Measurements from ENCODE around the gene HES4.

The HES4 gene

DNA sequence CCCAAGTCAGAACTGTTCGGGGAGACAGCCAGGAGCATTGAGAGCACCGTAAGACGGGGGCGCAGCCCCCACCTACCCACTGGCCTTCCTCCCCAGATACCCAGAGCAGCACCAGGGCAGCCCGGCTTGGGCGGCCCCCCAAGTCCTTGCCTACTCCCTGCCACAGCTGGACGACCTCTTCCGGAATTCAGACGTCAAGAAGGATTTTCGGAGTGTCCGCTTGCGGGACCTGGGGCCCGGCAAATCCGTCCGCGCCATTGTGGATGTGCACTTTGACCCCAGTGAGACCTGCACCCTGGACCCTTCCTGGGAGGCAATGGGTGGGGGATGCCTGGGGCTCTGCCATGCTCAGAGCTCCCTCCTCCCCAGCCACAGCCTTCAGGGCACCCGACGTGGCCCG, 47.5 kb upstream of the HES4 start:
- Histone ChIP-seq H3K79me2 (ENCODE audit: low read length) (no peaks in the 10 kb centered on the region), H2AFZ (ENCODE audit: low read length) (no peak overlapping the region), H4K20me1 (ENCODE audit: insufficient read depth, low read length) (no peaks in the 10 kb centered on the region), H3K4me2 (ENCODE audit: low read depth, low read length) (no peak overlapping the region), H3K4me3 (ENCODE audit: low read length) (no peak overlapping the region), H3K4me1 (ENCODE audit: low read length) (no peaks in the 10 kb centered on the region), H3K9ac (ENCODE audit: low read length) (no peak overlapping the region), H3K27me3 (replicated peaks; ENCODE audit: insufficient read depth, low read length) (peaks cover 70% of the 10 kb centered on the region), H3F3A (ENCODE audit: insufficient read depth, low read length) (no peaks in the 10 kb centered on the region), H3K9me2 (replicated peaks; ENCODE audit: insufficient read depth, low read length) (no peaks in the 10 kb centered on the region), H3K36me3 (replicated peaks; ENCODE audit: insufficient read depth, low read length) (no peaks in the 10 kb centered on the region), H3K27ac (ENCODE audit: low read length) (no peak overlapping the region), H3K9me3 (replicated peaks; ENCODE audit: insufficient read depth, low read length) (no peaks in the 10 kb centered on the region)
- TF ChIP-seq, protein P1, sequence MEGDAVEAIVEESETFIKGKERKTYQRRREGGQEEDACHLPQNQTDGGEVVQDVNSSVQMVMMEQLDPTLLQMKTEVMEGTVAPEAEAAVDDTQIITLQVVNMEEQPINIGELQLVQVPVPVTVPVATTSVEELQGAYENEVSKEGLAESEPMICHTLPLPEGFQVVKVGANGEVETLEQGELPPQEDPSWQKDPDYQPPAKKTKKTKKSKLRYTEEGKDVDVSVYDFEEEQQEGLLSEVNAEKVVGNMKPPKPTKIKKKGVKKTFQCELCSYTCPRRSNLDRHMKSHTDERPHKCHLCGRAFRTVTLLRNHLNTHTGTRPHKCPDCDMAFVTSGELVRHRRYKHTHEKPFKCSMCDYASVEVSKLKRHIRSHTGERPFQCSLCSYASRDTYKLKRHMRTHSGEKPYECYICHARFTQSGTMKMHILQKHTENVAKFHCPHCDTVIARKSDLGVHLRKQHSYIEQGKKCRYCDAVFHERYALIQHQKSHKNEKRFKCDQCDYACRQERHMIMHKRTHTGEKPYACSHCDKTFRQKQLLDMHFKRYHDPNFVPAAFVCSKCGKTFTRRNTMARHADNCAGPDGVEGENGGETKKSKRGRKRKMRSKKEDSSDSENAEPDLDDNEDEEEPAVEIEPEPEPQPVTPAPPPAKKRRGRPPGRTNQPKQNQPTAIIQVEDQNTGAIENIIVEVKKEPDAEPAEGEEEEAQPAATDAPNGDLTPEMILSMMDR (IDR thresholded peaks at IDR 0.05; ENCODE audit: low read length), result no peak
- TF ChIP-seq EZH2phosphoT487 (IDR thresholded peaks at IDR 0.05; ENCODE audit: low read length) (no peak), EZH2 (optimal IDR thresholded peaks at IDR 0.05; ENCODE audit: low read depth, low read length) (no peak)
- no peak for DNase-seq

DNA sequence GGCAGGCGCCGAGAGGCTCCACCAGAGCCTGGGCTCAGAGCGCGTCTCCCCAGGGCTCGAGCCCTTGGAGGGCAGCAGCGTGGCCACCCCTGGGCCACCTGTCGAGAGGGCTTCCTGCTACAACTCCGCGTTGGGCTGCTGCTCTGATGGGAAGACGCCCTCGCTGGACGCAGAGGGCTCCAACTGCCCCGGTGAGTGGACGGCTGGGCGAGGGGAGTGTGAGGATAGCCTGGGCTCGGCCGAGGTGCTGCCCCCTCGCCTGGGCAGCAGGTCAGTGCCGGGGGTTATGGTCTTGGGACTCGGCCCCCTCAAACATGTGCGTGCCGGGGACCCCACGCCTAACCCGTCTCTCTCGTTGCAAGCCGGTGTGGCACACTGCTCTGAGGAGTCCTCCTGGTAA, 46.9 kb upstream of the HES4 start:
- H3K27me3 ChIP-seq (replicated peaks; ENCODE audit: insufficient read depth, low read length), result peaks cover 66% of the 10 kb centered on the region

DNA sequence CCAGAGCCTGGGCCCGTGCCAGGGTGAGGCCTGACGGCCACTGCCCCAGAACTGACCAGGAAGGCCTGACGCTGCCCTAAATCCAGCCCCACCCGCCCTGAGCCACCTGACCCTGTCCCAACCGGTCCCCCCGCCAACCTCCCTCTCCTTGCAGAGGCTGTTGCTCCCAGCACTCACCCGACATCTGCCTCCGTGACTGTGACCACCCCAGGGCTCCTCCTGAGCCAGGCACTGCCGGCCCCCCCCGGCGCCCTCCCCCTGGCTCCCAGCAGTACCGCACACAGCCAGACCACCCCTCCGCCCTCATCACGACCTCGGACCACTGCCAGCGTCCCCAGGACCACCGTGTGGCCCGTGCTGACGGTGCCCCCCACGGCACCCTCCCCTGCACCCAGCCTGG, 46.3 kb upstream of the HES4 start:
- H4K20me1 ChIP-seq (ENCODE audit: insufficient read depth, low read length), result no peaks in the 10 kb centered on the region
- TF ChIP-seq, protein P1 (IDR thresholded peaks at IDR 0.05; ENCODE audit: low read length), result no peak
- no peak for TF ChIP-seq EZH2phosphoT487 (IDR thresholded peaks at IDR 0.05; ENCODE audit: low read length)
- no peak for TF ChIP-seq EZH2 (optimal IDR thresholded peaks at IDR 0.05; ENCODE audit: low read depth, low read length)
- H3K4me3 ChIP-seq (ENCODE audit: low read length), result no peak overlapping the region
- H3K9me3 ChIP-seq (replicated peaks; ENCODE audit: insufficient read depth, low read length), result no peaks in the 10 kb centered on the region
- H3K4me1 ChIP-seq (ENCODE audit: low read length), result no peaks in the 10 kb centered on the region
- H3K27ac ChIP-seq (ENCODE audit: low read length), result no peak overlapping the region
- DNase-seq, result no peak
- H3K9ac ChIP-seq (ENCODE audit: low read length), result no peak overlapping the region
- no peak overlapping the region for H3K4me2 ChIP-seq (ENCODE audit: low read depth, low read length)
- H3K36me3 ChIP-seq (replicated peaks; ENCODE audit: insufficient read depth, low read length), result no peaks in the 10 kb centered on the region
- H3F3A ChIP-seq (ENCODE audit: insufficient read depth, low read length), result no peaks in the 10 kb centered on the region
- H3K9me2 ChIP-seq (replicated peaks; ENCODE audit: insufficient read depth, low read length), result no peaks in the 10 kb centered on the region
- no peaks in the 10 kb centered on the region for H3K79me2 ChIP-seq (ENCODE audit: low read length)
- H3K27me3 ChIP-seq (replicated peaks; ENCODE audit: insufficient read depth, low read length), result peaks cover 61% of the 10 kb centered on the region
- no peak overlapping the region for H2AFZ ChIP-seq (ENCODE audit: low read length)

More for the DNA sequence above, 46.9 kb upstream of the HES4 start:
- no peak overlapping the region for H3K9ac ChIP-seq (ENCODE audit: low read length)
- H3K36me3 ChIP-seq (replicated peaks; ENCODE audit: insufficient read depth, low read length), result no peaks in the 10 kb centered on the region
- TF ChIP-seq, protein P1 (IDR thresholded peaks at IDR 0.05; ENCODE audit: low read length), result no peak
- no peak for TF ChIP-seq EZH2phosphoT487 (IDR thresholded peaks at IDR 0.05; ENCODE audit: low read length)
- TF ChIP-seq EZH2 (optimal IDR thresholded peaks at IDR 0.05; ENCODE audit: low read depth, low read length), result no peak
- no peaks in the 10 kb centered on the region for H4K20me1 ChIP-seq (ENCODE audit: insufficient read depth, low read length)
- no peak overlapping the region for H2AFZ ChIP-seq (ENCODE audit: low read length)
- no peaks in the 10 kb centered on the region for H3K4me1 ChIP-seq (ENCODE audit: low read length)
- H3K9me2 ChIP-seq (replicated peaks; ENCODE audit: insufficient read depth, low read length), result no peaks in the 10 kb centered on the region
- DNase-seq, result no peak
- no peaks in the 10 kb centered on the region for H3F3A ChIP-seq (ENCODE audit: insufficient read depth, low read length)
- no peaks in the 10 kb centered on the region for H3K9me3 ChIP-seq (replicated peaks; ENCODE audit: insufficient read depth, low read length)
- H3K79me2 ChIP-seq (ENCODE audit: low read length), result no peaks in the 10 kb centered on the region
- H3K4me3 ChIP-seq (ENCODE audit: low read length), result no peak overlapping the region
- no peak overlapping the region for H3K4me2 ChIP-seq (ENCODE audit: low read depth, low read length)
- H3K27ac ChIP-seq (ENCODE audit: low read length), result no peak overlapping the region

Data from MM.1S (cell line).